Osteocyte (in vitro differentiated cells): ENCODE results near the gene TBCD. TPM values are rescaled to one million over a fixed set of nuclear protein-coding genes. Genes with fewer than 3 reads are reported as not detected.

ENCODE experiments used
- DNase-seq: peaks from one replicate; pipeline ENCODE4 v3.0.0; 2021; ENCODE audit warnings: mixed read lengths; ENCODE audit not compliant: unreplicated experiment; ENCODE audit errors: extremely low spot score
- H3K27ac Mint-ChIP-seq: one replicate; pipeline ENCODE4 v1.8.0; 2021; ENCODE audit warnings: mild to moderate bottlenecking, mixed read lengths; ENCODE audit not compliant: unreplicated experiment
- H3K27me3 Mint-ChIP-seq: one replicate; pipeline ENCODE4 v1.8.0; 2021; ENCODE audit warnings: mixed read lengths; ENCODE audit not compliant: unreplicated experiment
- H3K36me3 Mint-ChIP-seq: one replicate; pipeline ENCODE4 v1.8.0; 2021; ENCODE audit warnings: mixed read lengths; ENCODE audit not compliant: unreplicated experiment
- H3K4me1 Mint-ChIP-seq: one replicate; pipeline ENCODE4 v1.8.0; 2021; ENCODE audit warnings: mixed read lengths; ENCODE audit not compliant: unreplicated experiment
- H3K4me3 Mint-ChIP-seq: one replicate; pipeline ENCODE4 v1.8.0; 2021; ENCODE audit warnings: mild to moderate bottlenecking, moderate library complexity, mixed read lengths; ENCODE audit not compliant: unreplicated experiment
- H3K9me3 Mint-ChIP-seq: one replicate; pipeline ENCODE4 v1.8.0; 2021; ENCODE audit warnings: mixed read lengths; ENCODE audit not compliant: unreplicated experiment
- CTCF ChIP-seq: fragments of 200-600 bp; sonication (generic); IDR thresholded peaks from 2 replicates; pipeline ENCODE4 v1.5.0; 2021; ENCODE audit warnings: antibody characterized with exemption, mild to moderate bottlenecking, moderate library complexity
- total RNA-seq: library from RNA; stranded (reverse); gene quantifications from 2 replicates; pipeline ENCODE4 v1.2.1, GENCODE V29; 2021

The TBCD gene
- total RNA-seq, 1 donor from 2014 or later = 74.0 TPM

GRCh38 chr17:82872591-82873520 lies 121.0 kb downstream of the TBCD start:
- DNase-seq = no peak
- no peaks in the 10 kb centered on the region for H3K9me3 Mint-ChIP-seq
- no peak for TF ChIP-seq CTCF
- peaks cover 12% of the 10 kb centered on the region for H3K36me3 Mint-ChIP-seq
- H3K27ac Mint-ChIP-seq = no peak overlapping the region
- no peak overlapping the region for H3K4me3 Mint-ChIP-seq
- H3K27me3 Mint-ChIP-seq = no peaks in the 10 kb centered on the region
- H3K4me1 Mint-ChIP-seq = peaks cover 14% of the 10 kb centered on the region

GRCh38 chr17:82873521-82873920 lies 121.7 kb downstream of the TBCD start:
- H3K27ac Mint-ChIP-seq = no peak overlapping the region
- H3K27me3 Mint-ChIP-seq = no peaks in the 10 kb centered on the region
- H3K4me3 Mint-ChIP-seq = no peak overlapping the region

GRCh38 chr17:82874011-82874835 lies 122.4 kb downstream of the TBCD start:
- Mint-ChIP-seq H3K4me1 (peaks cover 13% of the 10 kb centered on the region), H3K9me3 (no peaks in the 10 kb centered on the region), H3K27ac (no peak overlapping the region), H3K27me3 (no peaks in the 10 kb centered on the region), H3K36me3 (peaks cover 13% of the 10 kb centered on the region), H3K4me3 (no peak overlapping the region)
- TF ChIP-seq CTCF = no peak
- no peak for DNase-seq

More at GRCh38 chr17:82873521-82873920, 121.7 kb downstream of the TBCD start:
- H3K9me3 Mint-ChIP-seq = no peaks in the 10 kb centered on the region
- no peak for TF ChIP-seq CTCF
- no peak for DNase-seq
- peaks cover 12% of the 10 kb centered on the region for H3K36me3 Mint-ChIP-seq
- peaks cover 13% of the 10 kb centered on the region for H3K4me1 Mint-ChIP-seq

- no peak for DNase-seq
- H3K27me3 Mint-ChIP-seq = no peaks in the 10 kb centered on the region
- peaks cover 15% of the 10 kb centered on the region for H3K36me3 Mint-ChIP-seq
- no peak overlapping the region for H3K4me3 Mint-ChIP-seq
- no peak overlapping the region for H3K27ac Mint-ChIP-seq
- peaks cover 13% of the 10 kb centered on the region for H3K4me1 Mint-ChIP-seq
- no peaks in the 10 kb centered on the region for H3K9me3 Mint-ChIP-seq
- no peak for TF ChIP-seq CTCF
These were observed 123.6 kb downstream of the TBCD start for GRCh38 chr17:82875407-82875856.

- Mint-ChIP-seq H3K4me3 (no peak overlapping the region), H3K27me3 (no peaks in the 10 kb centered on the region), H3K4me1 (peaks cover 19% of the 10 kb centered on the region), H3K9me3 (no peaks in the 10 kb centered on the region), H3K27ac (no peak overlapping the region), H3K36me3 (peaks cover 11% of the 10 kb centered on the region)
- DNase-seq = no peak
- no peak for TF ChIP-seq CTCF
These were observed 124.3 kb downstream of the TBCD start for GRCh38 chr17:82876149-82876548.
